ENCODE measurements around the gene CAPN11. TPM values are rescaled to one million over a fixed set of nuclear protein-coding genes. Genes with fewer than 3 reads are reported as not detected.

The CAPN11 gene
- total RNA-seq, 4 donors from 2014 or later: 0.42 TPM; not detected in 3

- H3K9me3 ChIP-seq: no peaks in the 10 kb centered on the region
- H3K27me3 ChIP-seq: no peaks in the 10 kb centered on the region
- in situ Hi-C loops (cut with MboI; ENCODE audit: low sequenced_read_pairs in 4 of 4): no loop called here
- H3K4me3 ChIP-seq: peak within 1 kb of the TSS in 1 of 4 donors; percentile 20
- H3K4me1 ChIP-seq: peaks cover 42 to 48% of the 10 kb centered on the region in 2 donors
- no peak for TF ChIP-seq POLR2A (IDR thresholded peaks at IDR 0.05)
- peak within 1 kb of the TSS; percentile 95 to 99 (median 98) for H3K27ac ChIP-seq
- no peak for ATAC-seq
- DNase-seq: no peak
- H3K36me3 ChIP-seq: no peaks in the 10 kb centered on the region
- intact Hi-C loops (cut with DNase I; ENCODE audit: low total_unique reads): loop anchor here (5.0 kb wide), 1 partner anchor 45 kb away; no protein-coding TSS in a partner anchor
Measured at GRCh38 chr6:44216677-44217331, 58.2 kb downstream of the CAPN11 start, which contains the start of gene MYMX. Gene MYMX (plus strand): TSS chr6:44216926. CDS start chr6:44217472, 546 bp downstream.

DNA sequence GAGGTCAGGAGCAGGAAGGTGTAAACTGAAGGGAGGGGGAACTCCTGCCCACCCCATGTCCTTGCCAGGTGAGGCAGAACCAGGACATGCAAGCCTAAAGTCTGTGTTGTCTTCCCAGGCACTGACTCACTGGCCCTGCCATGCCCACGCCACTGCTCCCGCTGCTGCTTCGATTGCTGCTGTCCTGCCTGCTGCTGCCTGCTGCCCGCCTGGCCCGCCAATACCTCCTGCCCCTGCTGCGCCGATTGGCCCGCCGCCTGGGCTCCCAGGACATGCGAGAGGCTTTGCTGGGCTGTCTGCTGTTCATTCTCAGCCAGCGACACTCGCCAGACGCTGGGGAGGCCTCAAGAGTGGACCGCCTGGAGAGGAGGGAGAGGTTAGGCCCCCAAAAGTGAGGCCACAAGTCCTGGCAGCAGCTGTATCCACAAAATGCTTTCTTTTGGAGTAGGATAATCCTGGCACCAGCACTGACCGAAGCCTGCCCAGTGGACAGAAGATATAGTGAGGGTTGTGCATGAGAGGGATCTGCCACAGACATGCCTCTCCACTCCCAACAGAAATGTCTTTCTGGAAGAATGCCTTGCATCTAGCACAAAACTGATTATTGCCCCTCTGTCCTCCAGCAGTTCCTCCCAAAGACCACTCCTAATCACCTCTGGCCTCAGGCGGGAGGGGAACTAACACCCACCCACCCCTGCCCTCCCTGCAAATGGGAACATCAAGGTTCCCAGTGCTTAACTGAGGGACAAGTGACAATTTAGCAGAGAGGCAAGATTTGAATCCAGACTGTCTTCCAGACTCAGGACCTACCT is 58.9 kb downstream of the CAPN11 start:
- peak overlapping the region in 1 of 4 donors; percentile 20 for H3K4me3 ChIP-seq
- in situ Hi-C loops (cut with MboI; ENCODE audit: low sequenced_read_pairs in 4 of 4): no loop called here

GRCh38 chr6:44219053-44219814 is 60.6 kb downstream of the CAPN11 start:
- in situ Hi-C loops (cut with MboI; ENCODE audit: low sequenced_read_pairs in 4 of 4) (no loop called here), intact Hi-C loops (cut with DNase I; ENCODE audit: low total_unique reads) (loop anchor here (5.0 kb wide), 1 partner anchor 47 kb away; no protein-coding TSS in a partner anchor)
- no peaks in the 10 kb centered on the region for H3K27me3 ChIP-seq
- no peaks in the 10 kb centered on the region for H3K9me3 ChIP-seq
- peak in 1 of 2 donors; percentile 8 for ATAC-seq
- H3K36me3 ChIP-seq: no peaks in the 10 kb centered on the region
- TF ChIP-seq, protein P1, sequence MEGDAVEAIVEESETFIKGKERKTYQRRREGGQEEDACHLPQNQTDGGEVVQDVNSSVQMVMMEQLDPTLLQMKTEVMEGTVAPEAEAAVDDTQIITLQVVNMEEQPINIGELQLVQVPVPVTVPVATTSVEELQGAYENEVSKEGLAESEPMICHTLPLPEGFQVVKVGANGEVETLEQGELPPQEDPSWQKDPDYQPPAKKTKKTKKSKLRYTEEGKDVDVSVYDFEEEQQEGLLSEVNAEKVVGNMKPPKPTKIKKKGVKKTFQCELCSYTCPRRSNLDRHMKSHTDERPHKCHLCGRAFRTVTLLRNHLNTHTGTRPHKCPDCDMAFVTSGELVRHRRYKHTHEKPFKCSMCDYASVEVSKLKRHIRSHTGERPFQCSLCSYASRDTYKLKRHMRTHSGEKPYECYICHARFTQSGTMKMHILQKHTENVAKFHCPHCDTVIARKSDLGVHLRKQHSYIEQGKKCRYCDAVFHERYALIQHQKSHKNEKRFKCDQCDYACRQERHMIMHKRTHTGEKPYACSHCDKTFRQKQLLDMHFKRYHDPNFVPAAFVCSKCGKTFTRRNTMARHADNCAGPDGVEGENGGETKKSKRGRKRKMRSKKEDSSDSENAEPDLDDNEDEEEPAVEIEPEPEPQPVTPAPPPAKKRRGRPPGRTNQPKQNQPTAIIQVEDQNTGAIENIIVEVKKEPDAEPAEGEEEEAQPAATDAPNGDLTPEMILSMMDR (IDR thresholded peaks at IDR 0.05 in 4 of 5, conservative IDR thresholded peaks at IDR 0.05 in 1 of 5): peak in 1 of 5 experiments; percentile 10
- TF ChIP-seq POLR2A (IDR thresholded peaks at IDR 0.05): peak; percentile 72 to 81
- H3K4me3 ChIP-seq: peak overlapping the region; percentile 54 to 61 (median 56)
- peaks cover 55 to 66% of the 10 kb centered on the region in 2 donors for H3K4me1 ChIP-seq
- peak overlapping the region; percentile 95 to 99 (median 98) for H3K27ac ChIP-seq
- peak; percentile 65 to 67 for DNase-seq

More for the DNA sequence above, 58.9 kb downstream of the CAPN11 start:
- DNase-seq (peak; percentile 51 to 85), ATAC-seq (peak; percentile 16 to 17)
- Histone ChIP-seq H3K9me3 (no peaks in the 10 kb centered on the region), H3K27me3 (no peaks in the 10 kb centered on the region), H3K36me3 (no peaks in the 10 kb centered on the region), H3K27ac (peak overlapping the region; percentile 95 to 99 (median 98)), H3K4me1 (peaks cover 46 to 55% of the 10 kb centered on the region in 2 donors)
- intact Hi-C loops (cut with DNase I; ENCODE audit: low total_unique reads): loop anchor here (5.0 kb wide), 1 partner anchor 45 kb away; no protein-coding TSS in a partner anchor
- peak; percentile 61 to 63 for TF ChIP-seq POLR2A (IDR thresholded peaks at IDR 0.05)
- TF ChIP-seq, protein P1 (IDR thresholded peaks at IDR 0.05 in 4 of 5, conservative IDR thresholded peaks at IDR 0.05 in 1 of 5): no peak

DNA sequence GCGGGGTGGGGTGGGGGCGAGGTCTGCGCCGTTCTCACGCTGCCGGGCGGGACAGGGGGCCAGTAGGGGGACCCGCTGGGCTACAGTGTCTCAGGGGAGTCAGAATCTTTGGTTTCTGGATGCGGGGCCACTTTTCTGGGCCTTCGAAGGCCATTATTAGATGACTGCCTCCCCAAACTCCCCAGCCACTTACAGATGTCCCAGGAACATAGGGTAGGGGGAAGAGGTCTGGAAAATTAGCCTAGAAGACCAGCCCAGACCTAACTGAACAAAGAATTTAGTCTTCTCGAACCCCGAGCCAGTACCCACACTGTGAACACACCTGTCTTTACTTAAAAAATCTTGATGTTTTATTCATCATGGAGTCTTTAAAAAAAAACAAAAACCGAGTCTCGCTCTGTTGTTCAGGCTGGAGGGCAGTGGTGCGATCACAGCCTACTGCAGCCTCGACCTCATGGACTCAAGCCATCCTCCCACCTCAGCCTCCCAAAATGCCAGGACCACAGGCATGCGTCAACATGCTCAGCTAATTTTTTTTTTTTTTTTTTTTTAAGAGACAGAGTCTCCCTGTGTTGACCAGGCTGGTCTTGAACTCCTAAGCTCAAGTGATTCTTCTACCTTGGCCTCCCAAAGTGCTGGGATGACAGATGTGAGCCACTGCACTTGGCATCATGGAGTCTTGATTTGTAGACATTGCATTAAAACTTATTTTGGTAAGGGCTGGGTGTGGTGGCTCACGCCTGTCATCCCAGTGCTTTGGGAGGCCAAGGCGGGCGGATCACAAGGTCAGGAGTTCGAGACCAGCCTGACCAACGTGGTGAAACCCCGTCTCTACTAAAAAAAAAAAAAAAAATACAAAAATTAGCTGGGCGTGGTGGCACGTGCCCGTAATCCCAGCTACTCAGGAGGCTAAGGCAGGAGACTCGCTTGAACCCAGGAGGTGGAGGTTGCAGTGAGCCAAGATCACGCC is 61.5 kb downstream of the CAPN11 start:
- in situ Hi-C loops (cut with MboI; ENCODE audit: low sequenced_read_pairs in 4 of 4): no loop called here

More for the DNA sequence above, 61.5 kb downstream of the CAPN11 start:
- Histone ChIP-seq H3K9me3 (no peaks in the 10 kb centered on the region), H3K27ac (peak overlapping the region; percentile 95 to 99 (median 98)), H3K27me3 (no peaks in the 10 kb centered on the region), H3K4me3 (peak overlapping the region; percentile 54 to 61 (median 56)), H3K4me1 (peaks cover 63 to 75% of the 10 kb centered on the region in 2 donors), H3K36me3 (no peaks in the 10 kb centered on the region)
- ATAC-seq (no peak), DNase-seq (no peak)
- intact Hi-C loops (cut with DNase I; ENCODE audit: low total_unique reads): loop anchor here (5.0 kb wide), 2 partner anchors 48 to 448 kb away; partner anchors contain the start of gene VEGFA
- TF ChIP-seq, protein P1 (IDR thresholded peaks at IDR 0.05 in 4 of 5, conservative IDR thresholded peaks at IDR 0.05 in 1 of 5): peak in 1 of 5 experiments; percentile 1
- no peak for TF ChIP-seq POLR2A (IDR thresholded peaks at IDR 0.05)

Measured in gastrocnemius medialis (tissue), 4 donors.